GM12874 (cell line): ENCODE measurements around the gene PIK3C2G.

Experiments
- TF ChIP-seq, protein P1 (sequence below): IDR thresholded peaks from 2 replicates; pipeline ENCODE4 v1.5.1; 2011; ENCODE audit warnings: low read depth, mild to moderate bottlenecking, control low read depth, low read length, moderate library complexity; ENCODE audit not compliant: insufficient read depth

Gene PIK3C2G

DNA sequence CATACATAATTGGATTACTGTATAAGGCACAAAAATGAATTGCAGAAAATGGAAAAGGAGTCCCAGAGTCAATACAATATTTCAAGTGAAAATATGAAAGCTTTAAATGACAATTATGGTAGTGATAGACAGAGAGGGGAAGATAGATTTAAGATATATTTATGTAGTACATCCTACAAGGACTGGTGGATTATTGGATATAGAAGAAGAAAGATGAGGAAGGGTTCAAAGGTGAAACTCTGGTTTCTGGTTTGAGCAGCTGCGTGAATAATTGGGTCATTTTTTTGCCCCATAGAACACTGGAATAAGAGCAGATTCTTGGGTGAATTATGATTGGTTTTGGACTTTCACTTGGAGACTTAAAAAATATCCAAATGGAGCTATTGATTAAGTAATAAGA is 19.4 kb downstream of the PIK3C2G start:
- TF ChIP-seq, protein P1, sequence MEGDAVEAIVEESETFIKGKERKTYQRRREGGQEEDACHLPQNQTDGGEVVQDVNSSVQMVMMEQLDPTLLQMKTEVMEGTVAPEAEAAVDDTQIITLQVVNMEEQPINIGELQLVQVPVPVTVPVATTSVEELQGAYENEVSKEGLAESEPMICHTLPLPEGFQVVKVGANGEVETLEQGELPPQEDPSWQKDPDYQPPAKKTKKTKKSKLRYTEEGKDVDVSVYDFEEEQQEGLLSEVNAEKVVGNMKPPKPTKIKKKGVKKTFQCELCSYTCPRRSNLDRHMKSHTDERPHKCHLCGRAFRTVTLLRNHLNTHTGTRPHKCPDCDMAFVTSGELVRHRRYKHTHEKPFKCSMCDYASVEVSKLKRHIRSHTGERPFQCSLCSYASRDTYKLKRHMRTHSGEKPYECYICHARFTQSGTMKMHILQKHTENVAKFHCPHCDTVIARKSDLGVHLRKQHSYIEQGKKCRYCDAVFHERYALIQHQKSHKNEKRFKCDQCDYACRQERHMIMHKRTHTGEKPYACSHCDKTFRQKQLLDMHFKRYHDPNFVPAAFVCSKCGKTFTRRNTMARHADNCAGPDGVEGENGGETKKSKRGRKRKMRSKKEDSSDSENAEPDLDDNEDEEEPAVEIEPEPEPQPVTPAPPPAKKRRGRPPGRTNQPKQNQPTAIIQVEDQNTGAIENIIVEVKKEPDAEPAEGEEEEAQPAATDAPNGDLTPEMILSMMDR = no peak

DNA sequence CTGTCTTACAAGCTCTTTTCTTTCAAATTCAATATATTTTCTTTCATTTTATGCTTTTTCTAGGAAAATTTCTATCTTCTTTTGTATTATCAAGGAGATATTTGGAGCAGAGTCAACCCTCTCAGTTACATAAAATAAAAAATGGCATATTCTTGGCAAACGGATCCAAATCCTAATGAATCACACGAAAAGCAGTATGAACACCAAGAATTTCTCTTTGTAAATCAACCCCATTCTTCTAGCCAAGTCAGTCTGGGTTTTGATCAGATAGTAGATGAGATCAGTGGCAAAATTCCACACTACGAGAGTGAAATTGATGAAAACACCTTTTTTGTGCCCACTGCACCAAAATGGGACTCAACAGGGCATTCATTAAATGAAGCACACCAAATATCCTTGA is 20.6 kb downstream of the PIK3C2G start:
- TF ChIP-seq, protein P1 = no peak

DNA sequence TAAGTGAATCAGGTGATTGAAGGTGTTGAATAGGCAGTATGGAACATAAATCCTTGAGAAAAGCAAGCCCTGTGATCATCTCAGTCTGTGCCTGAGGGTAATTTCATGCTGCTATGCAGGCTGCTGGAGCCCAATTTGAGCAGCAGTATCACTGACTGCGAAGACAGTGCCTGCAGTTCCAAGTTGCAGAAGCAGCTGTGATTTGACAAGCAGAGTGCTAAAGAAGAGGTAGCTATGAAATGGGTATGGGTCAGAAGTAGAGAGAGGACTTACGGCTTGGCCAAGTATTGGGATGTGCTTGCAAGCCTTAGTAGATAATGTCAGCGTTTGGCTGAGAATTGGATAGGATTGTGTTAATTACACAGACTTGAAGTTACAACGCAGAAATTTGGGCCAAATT is 22.5 kb downstream of the PIK3C2G start:
- TF ChIP-seq, protein P1 = no peak

DNA sequence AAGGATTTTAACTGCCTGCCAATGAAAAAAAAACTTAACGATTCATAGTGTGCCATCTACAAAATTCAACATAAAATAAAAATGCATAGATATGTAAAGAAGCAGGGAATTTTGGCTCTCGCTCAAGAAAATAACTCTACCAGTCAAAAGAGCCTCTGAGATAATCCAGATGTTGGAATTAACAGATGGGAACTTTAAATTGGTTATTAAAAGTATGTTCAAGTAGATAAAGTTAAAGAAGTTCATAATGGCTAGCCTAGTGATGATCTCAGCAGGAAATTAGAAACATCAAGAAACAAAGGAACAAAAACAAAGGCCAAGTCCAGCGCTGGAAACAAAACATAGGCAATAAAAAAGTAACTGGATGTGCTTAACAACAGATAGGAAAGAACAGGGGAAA is 23.1 kb downstream of the PIK3C2G start:
- TF ChIP-seq, protein P1 = no peak

DNA sequence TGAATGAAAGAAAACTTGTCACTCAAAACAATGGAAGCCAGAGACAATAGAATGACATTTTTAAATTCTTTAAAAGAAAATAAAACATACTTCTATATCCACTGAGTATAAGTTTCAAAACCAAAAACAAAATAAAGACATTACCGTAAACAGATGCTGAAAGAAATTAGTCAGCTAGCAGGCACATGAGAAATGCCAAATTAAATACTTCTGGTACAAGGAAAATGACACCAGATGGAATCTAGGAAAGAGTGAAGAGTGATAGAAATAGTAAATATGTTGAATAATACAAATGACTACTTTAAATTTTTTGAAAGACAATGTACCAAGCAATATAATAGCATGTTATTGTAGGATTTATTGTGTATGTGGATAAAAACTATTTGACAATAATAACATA is 23.8 kb downstream of the PIK3C2G start:
- TF ChIP-seq, protein P1 = no peak

DNA sequence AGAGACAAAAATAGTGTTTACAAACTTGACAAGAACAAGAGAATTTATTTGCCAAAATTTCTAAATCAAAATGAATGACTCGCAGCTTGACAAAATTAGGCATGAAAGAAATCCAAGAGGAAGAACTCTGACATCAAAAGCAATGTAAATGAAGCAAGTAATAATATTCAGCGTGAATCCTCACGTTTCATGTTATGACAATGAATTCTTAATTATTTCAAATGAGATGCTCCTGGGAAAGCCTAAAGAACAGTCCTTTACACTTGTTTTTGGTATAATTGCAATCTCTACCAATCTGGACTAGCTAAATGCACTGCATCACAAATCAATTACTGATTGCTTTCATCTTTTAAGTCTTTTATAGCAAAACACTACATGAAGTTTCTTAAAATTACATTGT is 29.1 kb downstream of the PIK3C2G start:
- TF ChIP-seq, protein P1 = no peak

DNA sequence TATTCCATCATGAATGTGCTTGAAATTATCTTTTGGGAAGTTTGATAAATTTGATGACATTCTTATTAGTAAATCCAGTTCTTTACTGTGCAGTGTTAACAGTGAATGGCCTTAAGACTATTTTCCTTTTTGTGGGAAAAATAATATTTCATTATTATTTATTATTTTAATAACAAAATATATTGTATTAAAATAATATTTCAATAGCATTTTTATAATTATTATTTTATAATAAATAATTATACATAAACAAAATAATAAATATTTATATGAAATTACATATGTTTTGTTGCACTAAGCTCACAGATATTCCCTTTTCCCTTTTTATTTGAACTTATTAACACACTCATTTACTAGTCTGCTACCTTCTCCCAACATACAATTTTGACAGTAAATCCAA is 33.6 kb downstream of the PIK3C2G start:
- TF ChIP-seq, protein P1 = no peak
